GM18499 (cell line): ENCODE measurements around the gene CSRNP3.

Source experiments
- ATAC-seq: cut with Tn5 transposase; IDR thresholded peaks from one replicate; pipeline ENCODE4 v1.9.1; 2021; ENCODE audit warnings: moderate number of reproducible peaks; ENCODE audit not compliant: insufficient read depth, unreplicated experiment

Gene CSRNP3

GRCh38 chr2:165627470-165627869, 158.0 kb downstream of the CSRNP3 start:
- no peak for ATAC-seq

- no peak for ATAC-seq
Measured at GRCh38 chr2:165629776-165630175, 160.3 kb downstream of the CSRNP3 start.

- ATAC-seq: no peak
Measured at GRCh38 chr2:165630236-165630635, 160.7 kb downstream of the CSRNP3 start.

- no peak for ATAC-seq
Measured at GRCh38 chr2:165631089-165631488, 161.6 kb downstream of the CSRNP3 start.

- no peak for ATAC-seq
Measured at GRCh38 chr2:165632594-165632993, 163.1 kb downstream of the CSRNP3 start.

GRCh38 chr2:165633431-165633830, 163.9 kb downstream of the CSRNP3 start:
- ATAC-seq: no peak

- no peak for ATAC-seq
Measured at GRCh38 chr2:165634282-165634681, 164.8 kb downstream of the CSRNP3 start.

- no peak for ATAC-seq
Measured at GRCh38 chr2:165634855-165635254, 165.4 kb downstream of the CSRNP3 start.

- ATAC-seq: no peak
Measured at GRCh38 chr2:165635532-165635931, 166.0 kb downstream of the CSRNP3 start.

- no peak for ATAC-seq
Measured at GRCh38 chr2:165636959-165637358, 167.5 kb downstream of the CSRNP3 start.

GRCh38 chr2:165637396-165637795, 167.9 kb downstream of the CSRNP3 start:
- no peak for ATAC-seq

- ATAC-seq: no peak
Measured at GRCh38 chr2:165639504-165639903, 170.0 kb downstream of the CSRNP3 start.

- no peak for ATAC-seq
Measured at GRCh38 chr2:165640247-165640929, 170.9 kb downstream of the CSRNP3 start.

GRCh38 chr2:165645930-165646831, 176.7 kb downstream of the CSRNP3 start:
- ATAC-seq: no peak

- ATAC-seq: no peak
Measured at GRCh38 chr2:165647409-165647808, 177.9 kb downstream of the CSRNP3 start.

- no peak for ATAC-seq
Measured at GRCh38 chr2:165648801-165649200, 179.3 kb downstream of the CSRNP3 start.

GRCh38 chr2:165651233-165651632, 181.7 kb downstream of the CSRNP3 start:
- no peak for ATAC-seq

- no peak for ATAC-seq
Measured at GRCh38 chr2:165655661-165656060, 186.2 kb downstream of the CSRNP3 start.

GRCh38 chr2:165660361-165660760, 190.9 kb downstream of the CSRNP3 start:
- ATAC-seq: peak; percentile 98

- no peak for ATAC-seq
Measured at GRCh38 chr2:165662720-165663119, 193.2 kb downstream of the CSRNP3 start.

GRCh38 chr2:165665614-165666013, 196.1 kb downstream of the CSRNP3 start:
- ATAC-seq: no peak
